ENCODE measurements around the gene CYSRT1. TPM values are rescaled to one million over a fixed set of nuclear protein-coding genes. Genes with fewer than 3 reads are reported as not detected.
"Not testable (repeated sequence)": the region's sequence is repeated elsewhere in the genome, so short reads cannot be mapped to it uniquely, and the experiment has no call there.

Gene CYSRT1
- polyA plus RNA-seq, 1 donor, result 2.4 TPM

- no peak for DNase-seq (ENCODE audit: low read depth)
Observed at GRCh38 chr9:137237759-137238726, 13.1 kb downstream of the CYSRT1 start.

- not testable (repeated sequence) for DNase-seq (ENCODE audit: low read depth)
Observed at GRCh38 chr9:137239541-137240200, 14.7 kb downstream of the CYSRT1 start.

- no peak for DNase-seq (ENCODE audit: low read depth)
Observed at GRCh38 chr9:137240318-137240840, 15.4 kb downstream of the CYSRT1 start.

GRCh38 chr9:137240841-137241489 is 16.0 kb downstream of the CYSRT1 start, which contains the start of gene TUBB4B:
Gene TUBB4B, plus strand, starts transcription at chr9:137241287. Its CDS starts 74 bp downstream, at chr9:137241361.
- peak; percentile 99 for DNase-seq (ENCODE audit: low read depth)

GRCh38 chr9:137241490-137242268 is 16.7 kb downstream of the CYSRT1 start:
- no peak for DNase-seq (ENCODE audit: low read depth)

GRCh38 chr9:137242269-137243203 is 17.6 kb downstream of the CYSRT1 start:
- no peak for DNase-seq (ENCODE audit: low read depth)

GRCh38 chr9:137243266-137243625 is 18.3 kb downstream of the CYSRT1 start:
- DNase-seq (ENCODE audit: low read depth), result not testable (repeated sequence)

- no peak for DNase-seq (ENCODE audit: low read depth)
Observed at GRCh38 chr9:137243626-137244485, 18.9 kb downstream of the CYSRT1 start.

- no peak for DNase-seq (ENCODE audit: low read depth)
Observed at GRCh38 chr9:137244486-137245449, 19.8 kb downstream of the CYSRT1 start.

GRCh38 chr9:137245450-137246421 is 20.8 kb downstream of the CYSRT1 start:
- DNase-seq (ENCODE audit: low read depth), result no peak

GRCh38 chr9:137247135-137247915 is 22.4 kb downstream of the CYSRT1 start:
- no peak for DNase-seq (ENCODE audit: low read depth)

GRCh38 chr9:137247916-137248175 is 22.9 kb downstream of the CYSRT1 start:
- no peak for DNase-seq (ENCODE audit: low read depth)

- no peak for DNase-seq (ENCODE audit: low read depth)
Observed at GRCh38 chr9:137250329-137251193, 25.6 kb downstream of the CYSRT1 start.

GRCh38 chr9:137251194-137251461 is 26.2 kb downstream of the CYSRT1 start, which contains the start of gene STPG3:
Gene STPG3, plus strand, starts transcription at chr9:137251286. Its CDS starts 1 bp downstream, at chr9:137251287.
- no peak for DNase-seq (ENCODE audit: low read depth)

Measured in forelimb muscle (tissue), 1 donor.